Activated T-cell treated with anti-CD3 and anti-CD28 coated beads for 1 hour (primary cell): ENCODE measurements around the gene ABHD5.
"Not testable (repeated sequence)": the region's sequence is repeated elsewhere in the genome, so short reads cannot be mapped to it uniquely, and the experiment has no call there.

Source experiments
- DNase-seq: peaks from one replicate; pipeline ENCODE4 v3.0.0-alpha.2; 2020; ENCODE audit warnings: low read depth

ABHD5 gene

DNA sequence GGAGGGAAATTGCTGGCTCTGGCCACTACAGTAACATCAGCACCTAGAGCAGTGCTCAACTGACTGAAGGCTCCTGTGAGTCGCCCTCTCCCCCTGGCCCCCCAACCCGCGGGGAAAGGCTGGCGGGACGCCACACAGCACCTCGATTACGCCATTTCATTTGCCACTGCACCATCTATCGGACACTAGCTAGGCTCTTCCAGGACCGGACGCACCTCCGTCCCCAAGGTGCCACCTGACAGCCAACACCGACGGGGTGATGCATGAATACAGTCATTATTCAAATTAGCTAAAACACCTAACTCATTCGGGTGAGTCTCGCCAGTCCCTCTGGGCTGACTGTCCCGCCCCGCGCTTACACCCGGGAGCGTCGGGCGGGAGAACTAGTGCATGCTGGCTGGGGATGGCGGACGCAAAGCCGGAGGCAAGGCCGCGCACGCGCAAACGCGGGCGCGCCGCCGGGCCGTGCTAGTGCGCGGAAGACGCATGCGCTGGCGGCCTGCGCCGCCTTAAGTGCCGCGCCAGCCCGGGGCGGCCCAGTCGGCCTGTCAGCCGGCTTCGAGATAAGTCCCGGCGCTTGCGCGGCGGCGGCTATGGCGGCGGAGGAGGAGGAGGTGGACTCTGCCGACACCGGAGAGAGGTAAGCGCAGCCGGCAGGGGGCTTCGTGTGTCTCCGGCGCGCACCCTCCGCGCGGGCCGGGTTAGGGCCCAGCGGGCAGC lies at the start of gene ABHD5:
Gene ABHD5 (plus strand): TSS at position 539 of the 720 bp plus-strand sequence. CDS start 55 bp downstream, at position 594.
- DNase-seq = peak; percentile 92

DNA sequence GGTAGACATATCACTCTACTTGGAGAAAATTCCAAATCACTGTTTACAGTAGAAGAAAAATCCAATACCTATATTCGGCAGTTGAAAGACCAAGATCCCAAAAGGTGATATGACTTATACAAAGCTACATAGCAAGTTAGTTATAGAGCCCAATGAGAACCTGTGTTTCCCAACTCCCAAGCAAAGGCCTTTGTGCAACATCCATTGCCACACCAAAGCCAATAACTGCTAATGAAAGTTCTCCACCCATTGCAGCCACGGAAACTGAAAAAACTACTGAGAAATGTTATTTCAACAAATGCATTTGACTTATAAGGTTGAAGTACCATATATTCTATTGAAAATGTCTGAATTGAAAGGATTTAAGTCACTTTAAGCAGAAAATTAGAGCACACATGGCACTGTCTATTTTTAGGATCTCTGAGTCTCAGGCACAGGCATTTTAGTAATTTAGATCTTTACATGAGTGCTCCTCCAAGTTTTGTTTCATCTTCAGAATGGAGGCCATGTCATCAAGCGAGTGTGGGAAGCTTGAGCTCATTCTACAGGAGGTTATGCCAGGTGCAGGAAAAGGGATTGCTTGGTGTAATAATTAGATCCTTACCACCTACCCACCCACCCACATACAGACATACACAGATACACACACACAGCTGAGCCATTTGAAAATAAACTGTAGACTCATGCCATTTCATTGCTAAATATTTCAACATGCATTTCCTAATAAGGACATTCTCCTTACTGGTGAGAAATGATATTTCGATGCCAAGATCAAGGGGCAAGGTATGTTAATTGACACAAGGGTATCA lies 49.2 kb upstream of the ABHD5 start:
- no peak for DNase-seq

DNA sequence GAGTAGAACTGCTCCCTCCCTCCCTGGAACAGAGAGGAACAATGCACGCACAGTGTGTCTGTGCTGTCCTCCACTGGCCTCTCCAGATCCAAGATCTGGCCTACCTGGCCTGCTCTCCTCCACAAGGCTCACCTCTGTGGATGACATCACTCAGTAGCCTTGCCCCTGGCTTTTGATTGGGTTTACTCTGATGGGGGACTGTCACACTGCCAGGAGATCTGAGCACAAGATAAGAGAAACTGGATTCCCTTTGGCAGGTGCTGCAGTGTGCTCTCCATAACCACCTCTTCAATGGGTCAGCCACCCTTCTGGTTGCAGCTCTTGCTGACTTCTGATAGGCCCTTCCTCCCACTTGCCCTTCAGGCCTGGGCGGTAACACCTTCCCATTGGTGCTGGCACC lies 46.3 kb upstream of the ABHD5 start:
- no peak for DNase-seq

DNA sequence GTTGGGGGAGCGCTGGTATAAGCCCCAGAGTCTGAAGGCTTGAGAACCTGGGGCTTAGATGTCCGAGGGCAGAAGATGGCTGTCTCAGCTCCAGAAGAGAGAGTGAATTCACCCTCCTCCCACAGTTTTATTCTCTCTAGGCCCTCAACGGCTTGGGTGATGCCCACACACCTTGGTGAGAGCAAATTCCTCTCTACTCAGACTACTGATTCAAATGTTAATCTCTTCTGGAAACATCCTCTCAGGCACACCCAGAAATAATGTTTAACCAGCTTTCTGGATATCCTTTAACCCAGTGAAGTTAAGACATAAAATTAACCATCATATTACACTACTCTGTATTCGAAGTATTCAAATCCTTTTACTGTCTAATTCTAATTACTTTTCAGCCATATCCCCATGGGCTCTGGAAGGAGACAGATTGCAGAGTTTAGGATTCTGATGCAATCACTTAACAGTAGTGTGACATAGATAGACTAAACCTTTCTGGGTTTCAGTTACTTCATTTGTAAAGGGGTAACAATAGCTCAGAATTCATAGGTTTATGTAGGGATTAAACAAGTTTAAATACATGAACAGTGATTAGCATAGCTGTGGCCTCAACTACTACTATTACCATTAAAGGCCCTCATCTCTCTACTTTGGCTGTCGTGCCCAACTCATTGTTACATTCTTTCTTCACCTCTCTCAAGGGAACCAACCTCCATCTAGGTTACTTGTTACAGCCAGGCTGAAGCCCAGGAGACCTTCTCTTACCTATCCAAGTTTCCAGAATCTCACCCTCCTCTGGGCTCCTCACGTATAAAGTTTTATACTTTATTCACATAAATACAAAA lies 43.2 kb upstream of the ABHD5 start:
- DNase-seq = no peak

DNA sequence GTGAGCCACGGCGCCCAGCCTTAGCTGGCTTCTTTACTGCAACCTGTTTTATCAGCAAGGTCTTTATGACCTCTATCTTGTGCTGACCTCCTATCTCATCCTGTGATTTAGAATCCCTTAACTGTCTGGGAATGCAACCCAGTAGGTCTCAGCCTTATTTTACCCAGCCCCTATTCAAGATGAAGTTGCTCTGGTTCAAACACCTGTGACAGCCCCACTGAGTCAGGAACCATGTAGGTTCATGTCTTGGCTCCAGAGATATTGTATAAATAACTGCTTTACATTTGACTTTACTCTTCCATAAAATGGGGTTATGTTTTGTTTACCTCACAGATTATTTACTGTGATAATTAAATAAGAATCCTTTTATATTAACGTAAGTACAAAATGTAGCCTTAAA lies 41.8 kb upstream of the ABHD5 start:
- no peak for DNase-seq

DNA sequence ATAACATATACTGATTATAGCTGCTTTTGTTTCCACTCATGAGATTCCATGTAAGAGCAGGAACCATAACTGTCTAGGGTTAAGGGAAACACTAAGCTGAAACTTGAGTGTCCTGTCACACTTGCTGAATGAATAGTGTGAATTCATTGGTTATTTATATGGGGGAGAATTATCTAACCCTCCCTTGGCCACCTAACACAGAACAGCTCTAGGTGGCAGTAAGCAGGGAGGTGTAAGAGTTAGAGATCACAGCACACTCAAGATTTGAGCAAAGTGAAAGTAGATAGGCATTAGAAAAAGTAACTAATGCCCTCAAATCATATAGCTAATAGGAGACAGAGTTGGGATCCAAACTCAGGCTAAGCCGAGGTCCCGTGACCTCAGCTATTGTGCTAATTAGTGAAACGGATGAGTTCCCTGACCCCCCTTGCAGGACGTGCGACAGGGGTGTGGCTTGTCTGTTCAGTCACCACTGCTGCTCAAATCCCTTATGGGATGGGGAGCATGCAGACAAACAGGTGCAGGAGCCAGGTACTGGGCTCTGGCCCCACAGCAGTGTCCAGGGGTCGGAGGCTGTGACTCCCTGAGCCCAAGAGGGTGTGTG lies 41.3 kb upstream of the ABHD5 start:
- no peak for DNase-seq

DNA sequence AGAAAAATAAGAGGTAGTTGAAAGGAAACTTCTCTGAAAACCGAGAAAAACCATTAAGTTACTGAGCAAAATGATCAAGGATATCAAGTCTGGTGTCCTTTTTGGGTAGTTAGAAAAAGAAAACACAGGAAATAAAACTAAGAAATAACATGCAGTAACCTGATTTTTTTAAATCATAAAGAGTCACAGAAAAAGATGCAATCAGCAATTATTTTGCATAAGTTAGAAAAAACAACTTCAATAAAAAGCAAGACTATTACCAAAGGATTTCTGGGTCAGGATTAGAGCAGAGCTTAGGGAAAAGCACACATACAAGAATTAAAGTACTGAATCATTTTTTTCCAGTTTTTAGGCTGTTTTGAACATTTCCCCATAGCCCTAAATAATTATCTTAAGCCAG lies 40.4 kb upstream of the ABHD5 start:
- DNase-seq = no peak

DNA sequence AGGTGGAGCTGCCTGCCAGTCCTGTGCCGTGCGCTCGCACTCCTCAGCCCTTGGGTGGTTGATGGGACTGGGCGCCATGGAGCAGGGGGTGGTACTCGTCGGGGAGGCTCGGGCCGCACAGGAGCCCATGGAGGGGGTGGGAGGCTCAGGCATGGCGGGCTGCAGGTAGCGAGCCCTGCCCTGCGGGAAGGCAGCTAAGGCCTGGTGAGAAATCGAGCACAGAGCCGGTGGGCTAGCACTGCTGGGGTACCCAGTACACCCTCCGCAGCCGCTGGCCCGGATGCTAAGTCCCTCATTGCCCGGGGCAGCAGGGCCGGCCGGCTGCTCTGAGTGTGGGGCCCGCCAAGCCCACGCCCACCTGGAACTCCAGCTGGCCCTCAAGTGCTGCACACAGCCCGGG lies 34.3 kb upstream of the ABHD5 start:
- DNase-seq = not testable (repeated sequence)

DNA sequence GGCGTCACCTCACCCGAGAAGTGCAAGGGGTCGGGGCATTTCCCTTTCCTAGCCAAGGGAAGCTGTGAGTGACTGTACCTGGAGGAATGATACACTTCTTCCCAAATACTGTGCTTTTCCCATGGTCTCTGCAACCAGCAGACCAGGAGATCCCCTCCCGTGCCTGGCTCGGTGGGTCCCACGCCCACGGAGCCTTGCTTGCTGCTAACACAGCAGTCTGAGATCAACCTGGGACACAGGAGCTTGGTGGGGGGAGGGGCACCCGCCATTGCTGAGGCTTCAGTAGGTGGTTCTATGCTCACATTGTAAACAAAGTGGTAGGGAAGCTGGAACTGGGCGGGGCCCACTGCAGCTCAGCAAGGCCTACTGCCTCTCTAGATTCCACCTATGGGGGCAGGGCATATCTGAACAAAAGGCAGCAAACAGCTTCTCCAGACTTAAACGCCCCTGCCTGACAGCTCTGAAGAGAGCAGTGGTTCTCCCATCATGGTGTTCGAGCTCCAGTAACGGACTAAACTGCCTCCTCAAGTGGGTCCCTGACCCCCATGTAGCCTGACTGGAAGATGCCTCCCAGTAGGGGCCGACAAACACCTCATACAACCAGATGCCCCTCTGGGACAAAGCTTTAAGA lies 31.4 kb upstream of the ABHD5 start:
- DNase-seq = no peak

DNA sequence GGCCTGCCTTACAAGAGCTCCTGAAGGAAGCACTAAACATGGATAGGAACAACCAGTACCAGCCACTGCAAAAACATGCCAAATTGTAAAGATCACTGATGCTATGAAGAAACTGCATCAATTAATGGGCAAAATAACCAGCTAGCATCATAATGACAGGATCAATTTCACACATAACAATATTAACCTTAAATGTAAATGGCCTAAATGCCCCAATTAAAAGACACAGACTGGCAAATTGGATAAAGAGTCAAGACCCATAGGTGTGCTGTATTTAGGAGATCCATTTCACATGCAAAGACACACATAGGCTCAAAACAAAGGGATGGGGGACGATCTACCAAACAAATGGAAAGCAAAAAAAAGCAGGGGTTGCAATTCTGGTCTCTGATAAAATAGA lies 29.4 kb upstream of the ABHD5 start:
- DNase-seq = not testable (repeated sequence)

DNA sequence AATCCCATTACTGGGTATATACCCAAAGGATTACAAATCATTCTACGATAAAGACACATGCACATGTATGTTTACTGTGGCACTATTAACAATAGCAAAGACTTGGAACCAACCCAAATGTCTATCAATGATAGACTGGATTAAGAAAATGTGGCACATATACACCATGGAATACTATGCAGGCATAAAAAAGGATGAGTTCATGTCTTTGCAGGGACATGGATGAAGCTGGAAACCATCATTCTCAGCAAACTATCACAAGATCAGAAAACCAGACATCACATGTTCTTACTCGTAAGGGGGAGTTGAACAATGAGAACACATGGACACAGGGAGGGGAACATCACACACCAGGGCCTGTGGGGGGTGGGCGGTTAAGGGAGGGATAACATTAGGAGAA lies 25.7 kb upstream of the ABHD5 start:
- DNase-seq = not testable (repeated sequence)

DNA sequence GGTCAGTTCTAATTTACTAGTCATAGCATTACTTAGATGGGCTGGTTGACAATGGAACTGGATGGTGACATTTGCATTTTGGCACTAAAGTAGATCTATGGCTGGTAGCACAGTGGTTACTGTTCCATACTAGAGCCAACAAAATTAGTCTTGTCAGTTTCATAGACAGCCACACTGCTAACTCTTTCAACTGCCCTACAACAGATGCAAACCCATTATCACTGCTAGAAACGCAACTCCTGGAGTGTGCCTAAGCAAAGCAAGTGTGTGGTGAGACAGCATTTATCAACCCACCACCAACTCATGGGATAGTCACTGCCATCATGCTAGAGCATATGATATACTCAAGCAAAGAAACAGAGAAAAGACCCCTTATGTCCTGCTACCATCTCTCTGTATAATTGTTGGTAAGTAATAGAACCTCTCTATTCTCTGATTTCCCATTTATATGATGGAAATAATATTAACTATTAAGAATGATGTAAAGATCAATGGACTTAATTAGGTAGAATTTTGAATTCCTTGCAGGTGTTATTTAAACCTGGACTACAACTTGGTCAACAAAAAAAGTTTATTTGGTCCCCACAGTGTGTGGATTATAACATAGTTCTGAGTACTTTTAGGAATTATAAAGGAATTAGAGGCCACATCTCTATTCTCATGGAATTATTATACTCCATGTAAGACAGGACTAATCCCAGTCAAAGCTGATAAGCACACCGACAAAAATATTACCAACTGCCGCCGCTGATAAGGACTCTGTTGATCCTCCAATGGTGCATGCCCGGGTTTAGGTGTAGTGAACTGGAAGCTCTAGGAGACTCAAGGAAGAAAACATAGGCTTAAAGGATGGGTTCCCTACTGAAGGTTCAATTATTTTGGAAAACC lies 19.9 kb upstream of the ABHD5 start:
- no peak for DNase-seq

DNA sequence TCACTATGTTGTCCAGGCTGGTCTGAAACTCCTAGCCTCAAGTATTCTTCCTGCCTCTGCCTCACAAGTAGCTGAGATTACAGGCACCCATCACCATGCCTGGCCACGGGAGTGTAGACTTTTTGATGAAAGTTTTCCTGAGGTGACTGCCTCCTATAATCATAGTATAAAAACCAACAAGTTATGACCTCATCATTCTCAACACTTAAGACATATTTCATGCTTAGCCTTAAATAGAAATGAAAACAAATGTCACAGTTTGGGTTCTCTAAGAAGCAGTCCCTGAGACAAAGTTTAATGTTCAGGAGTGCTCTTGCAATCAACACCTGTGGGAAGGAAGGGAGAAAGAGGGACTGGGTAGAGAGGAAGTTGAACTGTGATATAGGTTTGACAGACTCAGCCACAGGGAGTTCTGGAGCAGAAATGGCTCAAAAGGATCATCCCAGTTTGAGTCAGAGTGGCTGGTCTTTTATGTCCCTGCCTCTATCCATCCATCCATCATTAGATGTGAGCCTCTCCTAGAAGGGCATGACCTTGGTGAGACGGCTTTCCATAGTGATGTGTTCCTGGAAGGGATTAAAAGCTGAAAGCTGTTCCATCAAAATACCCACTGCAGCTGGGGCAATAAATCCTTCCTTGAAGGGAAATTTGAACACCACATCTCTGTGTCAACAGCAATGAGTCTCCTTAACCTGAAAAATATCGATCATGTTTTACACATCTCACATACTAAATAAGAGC lies 16.2 kb upstream of the ABHD5 start:
- no peak for DNase-seq

DNA sequence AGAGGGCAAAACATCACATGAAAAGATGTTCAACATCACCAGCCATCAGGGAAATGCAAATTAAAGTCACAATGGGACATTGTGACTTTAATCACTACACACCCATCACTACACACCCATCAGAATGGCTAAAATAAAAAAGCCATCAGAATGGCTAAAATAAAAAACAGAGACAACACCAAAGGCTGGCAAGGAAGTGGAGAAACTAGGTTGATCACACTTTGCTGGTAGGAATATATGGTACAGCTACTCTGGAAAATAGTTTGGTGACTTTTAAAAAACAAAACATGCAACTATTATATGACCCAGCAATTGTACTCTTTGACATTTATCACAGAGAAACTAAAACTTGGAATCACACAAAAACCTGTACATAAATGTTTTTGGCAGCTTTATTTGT lies 15.1 kb upstream of the ABHD5 start:
- DNase-seq = no peak

DNA sequence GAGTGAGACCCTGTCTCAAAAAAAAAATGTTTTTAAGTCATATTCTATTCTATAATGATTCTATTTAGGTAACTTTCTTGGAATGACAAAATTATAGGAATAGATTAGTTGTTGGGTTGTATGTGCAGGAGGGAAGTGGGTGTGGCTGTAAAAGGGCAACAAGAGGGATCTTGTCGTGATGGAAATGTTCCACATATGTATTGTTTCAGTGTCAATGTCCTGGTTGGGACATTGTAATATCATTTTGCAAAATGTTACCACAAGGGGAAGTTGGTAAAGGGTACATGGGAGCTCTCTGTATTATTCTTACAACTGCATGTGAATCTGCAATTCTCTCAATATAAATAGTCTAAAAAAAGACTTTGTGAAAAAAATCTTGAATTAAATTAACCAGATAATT lies 14.3 kb upstream of the ABHD5 start:
- no peak for DNase-seq

DNA sequence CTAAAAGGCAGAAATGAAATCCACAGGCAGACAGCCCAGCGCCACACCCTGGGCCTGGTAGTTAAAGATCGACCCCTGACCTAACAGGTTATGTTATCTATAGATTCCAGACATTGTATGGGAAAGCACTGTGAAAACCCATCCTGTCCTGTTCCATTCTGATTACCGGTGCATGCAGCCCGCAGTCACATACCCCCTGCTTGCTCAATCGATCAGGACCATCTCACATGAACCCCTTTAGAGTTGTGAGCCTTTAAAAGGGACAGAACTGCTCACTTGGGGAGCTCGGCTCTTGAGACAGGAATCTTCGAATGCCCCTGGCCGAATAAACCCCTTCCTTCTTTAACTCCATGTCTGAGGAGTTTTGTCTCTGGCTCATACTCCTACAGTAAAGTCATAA lies 12.4 kb upstream of the ABHD5 start:
- not testable (repeated sequence) for DNase-seq

DNA sequence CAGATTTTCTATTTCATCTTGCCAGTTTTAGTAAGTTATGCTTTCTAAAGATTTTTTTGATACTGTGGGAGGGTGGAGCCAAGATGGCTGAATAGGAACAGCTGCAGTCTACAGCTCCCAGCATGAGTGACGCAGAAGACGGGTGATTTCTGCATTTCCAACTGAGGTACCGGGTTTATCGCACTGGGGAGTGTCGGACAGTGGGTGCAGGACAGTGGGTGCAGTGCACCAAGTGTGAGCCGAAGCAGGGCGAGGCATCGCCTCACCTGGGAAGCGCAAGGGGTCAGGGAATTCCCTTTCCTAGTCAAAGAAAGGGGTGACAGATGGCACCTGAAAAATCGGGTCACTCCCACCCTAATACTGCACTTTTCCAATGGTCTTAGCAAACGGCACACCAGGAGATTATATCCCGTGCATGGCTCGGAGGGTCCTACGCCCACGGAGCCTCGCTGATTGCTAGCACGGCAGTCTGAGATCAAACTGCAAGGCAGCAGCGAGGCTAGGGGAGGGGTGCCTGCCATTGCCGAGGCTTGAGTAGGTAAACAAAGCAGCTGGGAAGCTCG lies 11.8 kb upstream of the ABHD5 start:
- DNase-seq = not testable (repeated sequence)

DNA sequence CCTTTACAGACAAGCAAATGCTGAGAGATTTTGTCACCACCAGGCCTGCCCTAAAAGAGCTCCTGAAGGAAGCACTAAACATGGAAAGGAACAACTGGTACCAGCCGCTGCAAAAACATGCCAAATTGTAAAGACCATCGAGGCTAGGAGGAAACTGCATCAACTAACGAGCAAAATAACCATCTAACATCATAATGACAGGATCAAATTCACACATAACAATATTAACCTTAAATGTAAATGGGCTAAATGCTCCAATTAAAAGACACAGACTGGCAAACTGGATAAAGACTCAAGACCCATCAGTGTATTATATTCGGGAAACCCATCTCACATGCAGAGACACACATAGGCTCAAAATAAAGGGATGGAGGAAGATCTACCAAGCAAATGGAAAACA lies 9.9 kb upstream of the ABHD5 start:
- not testable (repeated sequence) for DNase-seq

DNA sequence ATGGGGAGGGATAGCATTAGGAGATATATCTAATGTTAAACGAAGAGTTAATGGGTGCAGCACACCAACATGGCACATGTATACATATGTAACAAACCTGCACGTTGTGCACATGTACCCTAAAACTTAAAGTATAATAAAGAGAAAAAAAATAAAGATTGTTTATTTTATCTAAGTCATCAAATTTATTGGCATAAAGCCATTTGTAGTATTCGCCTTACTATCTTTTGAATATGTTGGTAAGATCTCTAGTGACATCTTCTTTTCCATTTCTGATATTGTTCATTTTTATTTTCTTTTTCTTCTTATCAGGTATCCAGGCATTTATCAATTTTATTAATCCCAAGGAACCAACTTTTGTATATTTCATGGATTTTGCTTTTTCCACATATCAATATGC lies 5.8 kb upstream of the ABHD5 start:
- DNase-seq = no peak

DNA sequence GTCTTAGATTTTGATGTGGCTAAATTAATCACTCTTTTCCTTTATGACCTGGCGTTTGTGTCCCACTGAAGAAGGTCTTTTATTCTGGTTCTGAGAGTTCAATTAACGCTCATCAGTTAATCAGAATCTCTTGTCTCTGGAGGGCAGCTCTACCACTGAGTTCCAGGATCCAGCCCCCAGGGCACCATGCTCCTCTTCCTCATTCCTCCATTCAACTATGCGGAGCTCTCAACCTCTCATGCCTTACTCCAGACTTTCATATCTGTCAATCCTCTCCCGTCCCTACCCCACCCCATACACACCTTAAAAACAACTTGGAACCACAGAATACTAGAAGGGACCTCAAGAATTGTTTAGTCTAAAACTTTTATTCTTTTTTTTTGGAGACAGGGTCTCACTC lies 4.8 kb upstream of the ABHD5 start:
- DNase-seq = no peak
